Measurements from ENCODE around the gene CHST15.

DNA sequence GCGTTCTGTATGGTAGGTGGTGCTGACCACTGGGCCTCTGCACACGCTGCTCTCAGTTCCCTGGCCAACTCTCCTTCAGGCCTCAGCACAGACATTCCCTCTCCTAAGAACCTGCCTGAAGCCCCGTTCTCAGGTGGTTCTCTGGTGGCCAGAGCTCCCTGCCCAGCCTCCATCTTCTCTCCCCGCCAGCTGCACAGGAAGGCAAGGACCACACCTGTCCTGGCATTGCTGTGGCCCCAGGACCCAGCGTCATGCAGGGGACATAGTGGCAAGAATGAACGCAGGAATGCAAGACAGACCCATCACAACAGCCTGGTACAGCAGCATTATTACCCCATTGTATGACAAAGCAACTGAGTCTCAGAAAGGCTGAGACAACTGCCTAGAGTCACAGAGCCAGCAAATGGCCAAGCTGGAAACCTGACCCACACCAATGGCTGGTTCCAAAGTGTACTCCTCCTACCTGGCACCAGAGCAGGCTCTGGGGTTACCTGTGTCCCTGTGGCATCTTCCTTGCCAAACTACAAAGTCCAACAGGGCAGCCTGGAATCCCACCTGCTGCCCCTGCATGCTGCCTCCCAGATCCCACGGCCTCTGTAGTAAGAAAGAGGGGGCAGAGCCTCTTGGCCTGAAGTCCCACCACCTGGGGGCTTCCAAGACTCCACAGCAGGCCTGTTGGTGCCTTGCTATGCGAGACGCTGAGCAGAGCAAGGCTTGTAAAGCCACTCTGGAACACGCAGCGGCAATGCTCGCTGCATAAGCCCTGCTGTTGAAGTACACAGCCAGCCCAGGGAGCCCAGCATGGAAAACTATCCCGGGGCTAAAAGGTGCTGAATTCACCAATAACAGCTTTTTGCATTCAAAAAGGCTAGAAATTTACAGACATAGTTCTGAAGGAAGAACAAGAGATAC, 73.3 kb downstream of the CHST15 start:
- TF ChIP-seq EZH2 (IDR thresholded peaks at IDR 0.05; ENCODE audit: insufficient read depth, poor library complexity, severe bottlenecking) = no peak
- TF ChIP-seq EZH2phosphoT487 (IDR thresholded peaks at IDR 0.05; ENCODE audit: insufficient read depth, low read depth) = no peak
